Hepatic stellate cell (primary cell): Measurements from ENCODE around the gene SENP2.
"Not testable (repeated sequence)": the region's sequence is repeated elsewhere in the genome, so short reads cannot be mapped to it uniquely, and the experiment has no call there.

ENCODE experiments used
- DNase-seq: peaks from one replicate; pipeline ENCODE4 v3.0.0; 2011; ENCODE audit warnings: low spot score

SENP2 gene

DNA sequence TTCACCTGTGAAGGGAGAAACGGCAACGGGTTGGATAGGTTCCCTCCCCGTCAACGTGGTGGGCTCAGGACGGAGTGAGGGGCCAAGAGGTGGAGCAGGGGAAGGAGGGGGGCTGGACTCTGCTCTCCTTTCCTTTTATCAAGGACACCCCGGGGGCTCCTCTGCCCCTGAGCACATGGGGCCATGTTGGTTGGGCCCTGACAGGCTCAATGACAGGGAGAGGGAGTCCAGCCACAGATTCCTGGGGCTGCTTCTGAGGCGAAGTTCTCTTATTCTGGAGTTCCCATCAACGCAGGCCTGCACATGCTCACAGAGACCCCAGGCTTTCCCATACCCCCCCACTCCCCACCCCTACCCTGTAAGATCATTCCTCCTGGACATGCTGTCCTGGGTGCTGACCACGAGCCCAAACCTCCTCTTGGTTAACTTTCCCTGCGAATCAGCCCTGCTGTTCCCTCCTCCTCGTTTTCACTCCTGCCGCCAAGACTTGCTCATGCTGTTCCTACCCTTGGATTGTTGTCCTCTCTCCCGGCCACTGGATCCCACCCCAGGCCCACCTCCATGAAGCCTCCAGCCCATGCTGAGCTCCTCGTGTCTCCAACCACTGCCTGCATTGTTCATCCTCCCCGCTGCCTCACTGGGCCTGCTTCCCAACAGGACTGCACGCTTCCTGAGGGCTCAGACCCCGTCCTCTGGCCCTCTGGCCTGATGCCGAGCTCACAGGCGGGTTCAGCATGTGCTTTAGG is 61.2 kb downstream of the SENP2 start:
- no peak for DNase-seq

DNA sequence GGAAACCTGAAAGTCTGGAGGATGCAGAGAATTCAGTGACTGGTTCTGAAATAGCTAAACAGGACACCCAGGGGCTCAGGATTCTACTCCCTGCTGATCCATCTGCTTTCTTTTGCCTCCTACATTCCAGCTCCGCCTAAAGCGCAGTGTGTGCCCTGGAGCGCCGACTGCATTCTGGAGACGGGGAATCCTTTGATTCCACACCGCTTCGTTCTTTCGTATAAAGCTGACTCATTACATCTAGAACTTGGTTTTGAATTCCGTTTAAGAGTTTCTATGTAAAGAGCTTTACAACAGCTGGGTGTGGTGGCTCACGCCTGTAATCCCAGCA is 61.8 kb downstream of the SENP2 start:
- DNase-seq: no peak

GRCh38 chr3:185648396-185648795 is 62.3 kb downstream of the SENP2 start:
- DNase-seq: no peak

DNA sequence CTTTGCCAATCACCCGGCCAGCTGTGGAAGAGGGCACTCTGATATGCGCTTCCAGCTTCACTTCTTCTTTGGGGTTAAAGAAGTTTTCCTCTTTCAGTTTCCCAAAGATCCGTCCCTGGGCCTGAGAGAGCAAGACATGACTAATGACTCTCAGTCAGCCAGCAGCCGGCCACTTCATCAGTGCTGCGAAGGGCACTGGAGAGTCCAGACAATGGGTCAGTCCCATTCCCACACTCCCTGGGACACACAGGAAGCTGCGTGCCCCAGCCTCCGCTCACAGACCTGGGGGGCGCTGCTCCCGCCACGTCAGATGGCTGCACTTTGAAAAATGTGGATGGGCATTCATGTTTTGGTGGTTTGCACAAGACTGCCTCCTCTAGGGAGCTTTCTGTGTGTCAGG is 63.3 kb downstream of the SENP2 start:
- DNase-seq: no peak

GRCh38 chr3:185651971-185652370 is 65.9 kb downstream of the SENP2 start:
- no peak for DNase-seq

- DNase-seq: no peak
Observed at GRCh38 chr3:185653949-185654757, 68.1 kb downstream of the SENP2 start.

GRCh38 chr3:185654758-185655145 is 68.7 kb downstream of the SENP2 start:
- no peak for DNase-seq

DNA sequence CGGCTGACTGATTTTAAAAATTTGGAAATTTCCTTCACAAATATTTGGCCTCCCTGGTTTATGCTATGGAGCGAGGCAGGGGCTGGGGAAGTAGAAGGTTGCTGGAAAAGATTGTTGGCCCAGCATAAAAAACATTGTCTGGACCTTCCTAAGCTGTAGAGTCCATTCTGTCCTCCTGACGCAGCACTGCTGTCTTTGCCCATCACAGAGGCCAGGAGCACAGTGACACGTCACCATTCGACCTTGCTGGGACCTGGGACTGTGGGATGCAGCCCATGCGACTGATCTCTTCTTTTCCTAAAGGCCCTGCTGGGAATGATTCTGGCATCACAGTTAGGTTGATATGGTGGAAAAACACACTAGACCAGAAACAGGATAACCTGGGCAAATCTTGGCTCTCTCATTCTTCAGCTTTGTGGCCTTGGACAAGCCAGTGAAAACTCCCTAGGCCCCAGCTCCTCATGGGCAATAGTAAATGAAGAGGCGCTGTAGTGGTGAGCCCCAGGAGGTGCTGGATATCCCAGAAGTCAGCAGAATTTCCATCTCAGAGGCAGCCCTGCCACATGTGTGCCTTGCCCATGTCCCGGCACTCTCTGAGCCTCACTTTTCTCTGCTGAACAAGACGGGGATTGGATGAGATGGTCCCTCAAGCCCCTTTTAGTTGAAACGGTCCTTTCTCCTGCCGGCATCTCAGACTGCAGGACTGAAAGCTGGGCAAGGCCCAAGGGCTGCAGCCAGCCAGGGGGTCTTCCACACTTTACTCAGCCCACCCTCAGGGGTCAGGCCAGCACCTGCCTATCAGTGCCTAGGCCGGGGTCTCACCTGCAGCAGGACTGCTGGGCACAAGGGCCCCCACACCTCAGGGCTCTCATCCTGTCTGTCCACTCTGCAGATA is 69.6 kb downstream of the SENP2 start:
- DNase-seq: no peak

GRCh38 chr3:185656321-185656840 is 70.3 kb downstream of the SENP2 start:
- DNase-seq: peak; percentile 93

DNA sequence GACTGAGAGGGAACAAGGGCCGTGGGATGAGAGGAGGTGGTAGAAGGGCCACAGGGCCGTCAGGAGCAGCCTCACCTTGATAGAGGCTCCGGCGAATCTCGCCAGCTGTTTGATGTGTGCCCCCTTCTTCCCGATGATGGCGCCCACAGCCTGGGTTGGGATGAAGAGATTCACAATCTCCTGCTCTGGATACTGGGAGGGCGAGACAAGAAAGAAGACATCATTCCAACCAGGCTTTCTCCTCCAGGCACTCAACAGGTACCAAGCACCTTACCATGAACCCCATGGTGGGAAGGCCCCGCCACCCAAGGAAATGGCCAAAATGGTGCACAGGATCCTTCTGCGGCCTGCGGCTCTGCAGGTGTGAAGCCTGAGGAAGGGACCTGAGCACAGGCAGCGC is 71.1 kb downstream of the SENP2 start:
- DNase-seq: no peak

GRCh38 chr3:185657691-185658503 is 71.8 kb downstream of the SENP2 start:
- no peak for DNase-seq

DNA sequence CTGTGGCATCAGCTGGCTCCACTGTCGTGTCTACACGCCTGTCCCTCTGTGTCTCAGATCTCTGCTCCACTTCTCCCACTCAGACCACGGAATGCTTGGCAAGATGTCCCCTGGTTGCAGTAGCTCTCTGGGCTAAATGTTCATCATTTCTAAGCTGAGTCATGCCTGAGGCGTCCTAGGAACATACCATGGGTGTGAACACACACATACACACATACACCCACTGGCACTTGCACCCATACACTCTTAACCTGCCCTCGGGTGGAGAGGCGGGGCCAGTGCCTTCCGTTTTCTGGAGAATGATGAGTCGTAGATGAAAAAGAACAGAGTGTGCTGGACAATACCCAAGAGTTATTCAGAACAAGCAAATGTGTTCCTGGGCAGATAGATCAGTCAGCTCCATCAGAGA is 72.4 kb downstream of the SENP2 start:
- peak; percentile 94 for DNase-seq

- no peak for DNase-seq
Observed at GRCh38 chr3:185658943-185659342, 72.8 kb downstream of the SENP2 start.

- DNase-seq: peak; percentile 67
Observed at GRCh38 chr3:185659942-185660921, 74.1 kb downstream of the SENP2 start.

- DNase-seq: not testable (repeated sequence)
Observed at GRCh38 chr3:185661296-185661695, 75.2 kb downstream of the SENP2 start.

DNA sequence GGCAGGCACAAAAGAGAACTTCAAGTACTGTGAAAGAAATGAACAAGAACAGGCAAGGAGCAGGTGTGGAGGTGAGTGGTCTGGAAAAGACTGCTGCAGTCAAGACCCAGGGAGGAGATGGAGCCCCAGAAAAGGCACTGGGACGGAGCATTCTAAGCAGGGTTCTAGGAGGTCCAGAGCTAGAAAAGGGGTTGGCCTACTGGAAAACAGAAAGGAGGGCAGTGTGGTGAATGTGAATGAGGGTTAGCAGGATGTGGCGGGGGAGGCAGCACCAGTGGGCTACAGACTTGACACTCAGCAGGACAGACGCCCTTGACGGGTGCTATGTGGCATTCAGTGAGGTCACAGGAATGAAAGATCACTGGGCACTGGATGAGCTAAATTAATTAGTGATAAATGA is 75.7 kb downstream of the SENP2 start:
- DNase-seq: no peak

- no peak for DNase-seq
Observed at GRCh38 chr3:185663929-185664328, 77.8 kb downstream of the SENP2 start.

DNA sequence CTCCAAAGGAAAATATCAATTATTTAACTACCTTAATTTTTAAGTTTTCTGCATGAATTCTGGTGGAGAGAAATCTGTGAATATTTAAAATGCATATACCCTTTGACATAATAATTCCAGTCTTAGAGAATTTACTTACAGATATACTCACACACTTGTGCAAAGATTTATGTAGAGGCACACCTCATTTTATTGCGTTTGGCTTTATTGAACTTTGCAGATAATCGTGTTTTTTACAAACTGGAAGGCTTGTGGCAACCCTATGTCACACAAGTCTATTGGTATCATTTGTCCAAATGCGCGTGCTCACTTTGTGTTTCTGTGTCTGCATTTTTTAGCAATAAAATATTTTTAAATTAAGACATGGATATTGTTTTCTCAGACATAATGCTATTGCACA is 81.5 kb downstream of the SENP2 start:
- no peak for DNase-seq

DNA sequence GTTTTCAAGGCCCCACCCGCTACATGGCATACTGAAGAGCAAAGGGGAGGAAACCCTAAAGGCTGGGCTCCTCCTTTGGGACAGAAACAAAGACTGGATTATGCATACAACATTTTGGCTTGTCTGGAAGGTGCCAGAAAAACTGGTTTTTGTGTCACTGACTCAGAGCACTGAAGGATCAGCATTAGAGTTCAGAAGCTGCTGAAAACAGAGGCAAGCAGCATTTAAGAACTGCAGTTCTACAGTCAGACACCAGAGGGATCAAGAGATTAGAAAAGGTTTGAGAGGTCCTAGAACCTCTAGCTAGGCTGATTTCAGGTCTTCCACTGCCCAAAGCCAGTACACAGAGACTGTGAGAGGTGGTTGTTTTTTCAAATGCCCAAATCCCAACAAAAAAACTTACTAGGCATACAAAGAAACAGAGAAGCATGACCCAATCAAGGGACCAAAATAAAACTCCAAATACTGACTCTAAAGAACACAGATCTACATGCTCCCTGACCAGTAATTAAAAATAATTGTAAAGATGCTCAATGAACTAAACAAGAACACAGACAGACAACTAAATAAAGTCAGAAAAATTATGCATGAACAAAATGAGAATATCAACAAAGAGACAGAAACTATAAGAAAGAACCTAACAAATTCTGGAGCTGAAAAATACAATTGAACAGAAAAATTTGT is 91.2 kb downstream of the SENP2 start:
- peak; percentile 65 for DNase-seq

GRCh38 chr3:185678027-185678426 is 91.9 kb downstream of the SENP2 start:
- no peak for DNase-seq
